SW 1271 (cell line): ENCODE measurements around the gene PSMD1.
"Not testable (repeated sequence)": the region's sequence is repeated elsewhere in the genome, so short reads cannot be mapped to it uniquely, and the experiment has no call there.

Experiments
- DNase-seq, 2 experiments: peaks; one replicate each; lab custom pipeline; 2025; lab: John Stamatoyannopoulos, UW

PSMD1 gene

DNA sequence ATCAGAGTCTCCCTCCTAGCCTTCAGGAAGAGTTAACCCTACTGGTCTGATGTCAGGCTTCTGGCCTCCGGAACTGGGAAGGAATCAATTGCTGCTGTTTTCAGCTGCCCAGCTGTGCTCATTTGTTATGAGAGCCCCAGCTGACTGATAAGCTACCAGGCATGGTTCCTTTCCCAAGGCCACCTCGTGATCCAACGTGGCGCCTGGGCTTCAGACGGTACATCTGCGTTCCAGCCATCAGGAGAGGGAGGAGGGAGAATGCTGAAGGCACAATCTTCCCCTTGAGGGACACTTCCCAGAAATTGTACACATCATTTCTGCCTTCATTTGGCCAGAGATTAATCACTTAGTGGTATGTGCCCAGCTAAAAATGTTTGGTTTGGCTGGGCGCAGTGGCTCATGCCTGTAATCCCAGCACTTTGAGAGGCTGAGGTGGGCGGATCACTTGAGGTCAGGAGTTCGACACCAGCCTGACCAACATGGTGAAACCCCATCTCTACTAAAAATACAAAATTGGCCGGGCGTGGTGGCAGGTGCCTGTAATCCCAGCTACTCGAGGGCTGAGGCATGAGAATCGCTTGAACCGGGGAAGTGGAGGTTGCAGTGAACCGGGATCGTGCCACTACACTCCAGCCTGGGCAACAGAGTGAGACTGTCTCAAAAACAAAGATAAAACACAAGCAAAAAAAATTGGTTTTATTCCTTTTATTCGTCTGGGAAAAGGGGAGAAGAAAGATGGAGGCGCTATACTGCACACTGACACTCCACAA, 131.3 kb downstream of the PSMD1 start:
- no peak for DNase-seq

DNA sequence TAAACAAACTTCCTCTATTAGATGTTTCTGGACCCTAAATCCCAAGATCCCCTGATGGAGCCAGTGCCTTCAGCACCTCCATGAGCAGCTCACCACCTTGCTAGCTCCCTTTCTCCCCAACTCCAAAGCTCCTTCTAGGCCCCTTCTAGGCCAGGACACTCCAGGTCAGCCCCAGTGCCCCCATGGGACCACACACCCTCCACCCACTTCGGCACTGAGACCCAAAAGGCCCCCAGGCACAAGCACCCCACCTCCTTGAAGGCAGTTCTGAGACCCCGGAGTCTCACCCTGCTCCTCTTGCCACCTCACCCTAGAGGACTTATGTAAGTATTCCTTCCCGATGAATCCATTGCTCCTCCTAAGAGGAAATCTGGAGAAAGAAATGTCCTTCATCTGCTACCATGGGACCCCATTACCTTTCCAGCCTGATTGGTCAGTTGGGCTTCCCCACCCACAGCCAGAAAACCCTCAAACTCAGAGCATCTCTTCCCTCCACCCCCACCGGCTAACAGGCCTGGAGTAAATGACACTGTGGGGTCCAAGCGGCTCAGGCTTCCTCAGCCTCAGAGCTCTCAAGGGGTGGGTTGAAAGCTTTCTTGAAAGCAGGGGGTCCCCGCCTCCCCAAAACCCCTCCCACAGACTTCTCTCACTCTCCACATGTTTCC, 132.0 kb downstream of the PSMD1 start:
- no peak for DNase-seq

- no peak for DNase-seq
These were observed 132.5 kb downstream of the PSMD1 start for GRCh38 chr2:231189171-231189530.

DNA sequence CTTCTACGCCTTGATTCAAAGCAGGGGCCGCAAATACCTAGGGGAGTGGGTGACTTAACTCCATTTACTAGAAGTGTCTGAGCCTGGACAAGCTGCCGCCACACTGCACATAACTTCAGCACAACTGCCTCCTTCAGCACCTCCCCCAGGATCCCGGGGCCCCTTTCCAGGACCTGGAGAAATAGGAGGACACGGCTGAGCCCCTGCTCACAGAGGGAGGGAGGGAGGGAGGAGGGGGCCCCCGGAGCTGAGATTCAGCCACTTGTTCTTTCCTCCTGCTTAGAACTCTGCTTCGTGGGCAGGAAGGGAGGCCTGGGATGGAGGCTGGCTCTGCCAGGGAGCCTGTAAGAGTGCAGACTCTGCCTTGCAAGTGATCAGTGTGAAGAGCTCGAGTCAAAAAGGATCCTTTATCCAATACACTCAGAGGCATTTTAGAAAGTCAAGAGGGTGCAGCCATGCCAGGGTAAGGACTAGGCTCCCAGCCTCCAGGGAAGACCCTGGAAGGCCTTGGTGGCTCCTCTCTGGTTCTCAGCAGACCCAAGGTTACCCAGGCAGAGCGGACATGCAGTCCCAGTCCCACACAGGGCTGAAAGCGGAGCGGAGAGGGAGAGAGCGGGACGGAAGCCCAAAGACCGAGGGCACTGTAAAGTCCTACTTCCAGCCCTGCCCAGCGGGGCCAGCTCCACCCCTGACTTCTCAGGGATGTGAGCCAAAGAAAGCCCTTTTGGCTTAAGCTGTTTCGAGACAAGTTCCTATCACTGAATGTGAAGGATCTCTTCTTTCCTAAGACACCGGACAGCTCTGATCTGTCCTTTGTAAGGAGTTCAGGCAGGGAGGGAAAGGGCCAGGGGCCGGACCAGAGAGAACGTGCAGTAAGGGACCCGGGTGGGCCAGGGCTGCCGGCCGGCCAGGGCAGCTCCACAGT, 133.2 kb downstream of the PSMD1 start:
- DNase-seq = no peak

GRCh38 chr2:231190531-231191197, 134.0 kb downstream of the PSMD1 start:
- DNase-seq = no peak

- DNase-seq = no peak
These were observed 135.5 kb downstream of the PSMD1 start for GRCh38 chr2:231191896-231192872.

DNA sequence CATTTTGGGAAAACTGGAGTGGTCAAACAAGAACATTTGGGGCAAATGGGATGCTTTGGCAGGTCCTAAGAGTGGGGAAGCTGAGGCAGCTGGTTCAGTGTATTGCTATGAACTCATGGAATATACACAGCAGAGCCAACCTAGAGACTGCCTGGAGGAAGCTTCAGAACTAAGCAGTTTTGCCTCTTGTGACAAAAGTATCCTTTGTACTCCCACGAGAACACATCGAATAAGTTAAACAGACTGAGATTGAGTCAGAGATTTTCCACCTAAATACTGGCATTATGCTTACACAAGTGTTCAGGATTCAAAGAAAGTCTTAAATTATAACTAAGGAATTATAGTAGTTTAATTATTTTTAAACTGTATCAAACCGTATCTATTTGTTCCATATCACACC, 136.5 kb downstream of the PSMD1 start:
- no peak for DNase-seq

- DNase-seq = no peak
These were observed 139.9 kb downstream of the PSMD1 start for GRCh38 chr2:231196592-231196991.

DNA sequence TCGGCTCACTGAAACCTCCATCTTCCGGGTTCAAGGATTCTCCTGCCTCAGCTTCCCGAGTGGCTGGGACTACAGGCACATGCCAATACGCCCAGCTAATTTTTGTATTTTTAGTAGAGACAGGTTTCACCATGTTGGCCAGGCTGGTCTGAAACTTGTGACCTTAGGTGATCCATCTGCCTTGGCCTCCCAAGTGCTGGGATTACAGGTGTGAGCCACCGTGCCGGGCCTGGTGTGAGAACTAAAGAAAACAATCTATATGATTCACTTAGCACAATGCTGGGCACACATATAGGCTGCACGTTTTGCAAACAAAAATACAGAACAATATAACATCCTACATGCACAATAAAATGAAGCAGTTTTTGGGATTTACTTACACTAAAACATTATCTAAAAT, 140.5 kb downstream of the PSMD1 start:
- DNase-seq = not testable (repeated sequence)

DNA sequence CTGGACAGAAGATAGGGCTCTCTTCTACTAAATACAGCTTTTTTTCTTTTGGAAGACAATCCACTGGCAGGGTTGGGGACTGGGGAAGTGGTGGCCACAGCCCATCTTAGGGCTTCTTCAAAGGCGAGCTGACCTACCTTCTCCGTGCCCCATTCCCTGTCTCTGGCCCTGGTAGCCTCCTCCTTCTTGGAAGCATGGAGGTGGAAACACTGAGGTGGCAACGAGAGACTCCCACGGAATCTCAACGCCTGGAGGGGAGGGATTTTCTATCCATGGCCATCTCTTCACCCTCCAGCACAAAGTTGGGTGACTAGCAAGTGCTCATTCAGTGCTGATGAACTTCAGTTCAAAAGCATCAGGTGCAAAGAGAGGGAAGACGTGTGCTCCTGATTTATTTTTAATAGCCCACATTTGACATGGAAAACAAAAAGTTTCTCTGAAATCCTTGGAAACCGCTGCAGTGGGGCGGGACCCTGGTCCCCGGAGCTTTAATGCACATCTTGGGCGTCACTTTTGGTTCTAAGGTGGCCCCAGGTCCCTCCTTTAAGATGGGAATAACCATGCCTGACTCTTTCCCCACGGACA, 141.1 kb downstream of the PSMD1 start:
- no peak for DNase-seq

- peak; percentile 27 to 69 for DNase-seq
These were observed 141.9 kb downstream of the PSMD1 start, which contains the start of gene ARMC9 for GRCh38 chr2:231198291-231199173. Gene ARMC9 (plus strand): TSS chr2:231198631. CDS start chr2:231206239, 7,608 bp downstream.

DNA sequence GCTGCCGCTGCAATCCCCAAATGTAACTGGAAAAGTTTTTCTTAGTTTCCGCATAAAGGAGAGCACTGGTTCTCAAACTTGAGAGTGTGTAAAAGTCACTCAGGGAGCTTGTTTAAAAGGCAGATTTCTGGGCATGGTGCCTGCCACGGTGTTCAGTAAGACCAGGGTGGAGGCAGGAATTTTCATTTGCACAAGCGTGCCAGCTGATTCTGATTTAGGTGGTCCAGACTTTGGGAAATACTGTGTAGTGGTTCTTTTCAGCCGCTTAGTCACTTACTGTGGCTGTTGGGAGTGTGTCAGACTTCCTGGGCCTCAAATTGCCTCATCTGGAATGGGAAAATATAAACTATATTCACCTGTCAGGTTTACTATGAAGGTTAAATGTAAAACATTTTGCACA, 142.6 kb downstream of the PSMD1 start:
- DNase-seq = no peak

DNA sequence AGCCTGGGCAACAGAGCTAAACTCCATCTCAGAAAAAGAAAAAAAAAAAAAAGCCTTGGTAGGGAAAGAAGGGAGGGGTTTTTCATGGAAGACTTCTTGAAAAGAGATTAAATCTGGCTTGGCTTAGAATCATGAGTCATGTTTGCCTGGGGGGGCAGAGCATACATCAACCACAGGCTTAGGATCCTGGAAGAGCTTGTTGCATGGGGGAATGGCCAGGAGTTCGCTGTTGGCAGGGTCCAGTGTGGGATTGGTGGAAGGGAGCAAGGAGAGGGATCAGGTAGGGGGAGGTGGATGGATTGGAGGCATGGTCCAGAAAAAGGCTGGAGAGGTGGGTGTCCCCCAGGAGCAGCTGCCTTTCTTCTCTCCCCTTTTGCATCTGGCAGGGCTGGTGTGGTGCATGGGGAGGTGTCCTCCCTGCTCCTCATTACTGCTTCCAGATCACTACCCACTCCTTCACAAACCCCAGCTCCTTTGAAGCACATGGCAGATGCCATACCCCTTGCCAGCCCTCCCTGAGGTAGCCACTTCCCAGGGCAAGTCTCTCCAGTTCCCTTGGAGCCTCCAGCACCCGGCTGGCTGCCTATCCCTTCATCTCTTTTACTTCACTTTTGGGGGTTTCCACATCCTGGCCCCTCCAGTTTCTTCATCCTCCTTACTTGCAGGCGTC, 144.3 kb downstream of the PSMD1 start:
- DNase-seq = no peak

DNA sequence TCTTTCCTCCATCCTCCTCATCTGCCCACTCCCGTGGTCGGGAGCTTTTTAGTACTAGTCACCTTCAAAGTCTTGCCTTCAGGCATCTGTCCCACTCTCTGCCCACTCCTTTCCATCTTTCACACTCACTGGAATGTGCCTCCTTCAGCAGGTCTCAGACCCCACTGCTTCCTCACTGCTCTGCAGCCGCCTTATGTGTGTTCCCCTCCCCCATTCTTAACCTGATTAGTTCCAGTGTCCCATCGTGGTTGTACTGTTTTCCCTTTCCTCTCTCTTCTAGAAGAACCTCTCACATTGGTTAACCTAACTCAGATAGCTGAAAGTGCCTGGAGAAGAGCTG, 144.8 kb downstream of the PSMD1 start:
- DNase-seq = no peak

DNA sequence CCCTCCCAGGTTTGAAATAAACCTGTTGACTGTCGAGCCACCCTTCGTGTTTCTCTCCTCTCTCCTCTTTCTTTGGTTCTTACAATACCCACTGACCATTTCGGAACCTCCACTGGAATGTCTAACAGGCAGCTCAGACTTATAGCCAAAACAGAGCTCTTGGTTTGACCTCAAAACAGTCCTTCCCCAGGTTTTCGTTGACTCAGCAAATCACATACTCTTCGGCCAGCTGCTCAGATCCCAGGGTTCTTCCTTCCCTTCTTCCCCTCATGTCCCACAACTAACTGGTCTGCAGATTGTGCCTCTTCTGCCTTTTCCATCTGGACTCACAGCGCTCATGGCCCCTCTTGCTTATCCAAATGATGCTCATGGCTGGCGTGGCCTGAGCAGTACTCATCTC, 146.4 kb downstream of the PSMD1 start:
- DNase-seq = no peak

DNA sequence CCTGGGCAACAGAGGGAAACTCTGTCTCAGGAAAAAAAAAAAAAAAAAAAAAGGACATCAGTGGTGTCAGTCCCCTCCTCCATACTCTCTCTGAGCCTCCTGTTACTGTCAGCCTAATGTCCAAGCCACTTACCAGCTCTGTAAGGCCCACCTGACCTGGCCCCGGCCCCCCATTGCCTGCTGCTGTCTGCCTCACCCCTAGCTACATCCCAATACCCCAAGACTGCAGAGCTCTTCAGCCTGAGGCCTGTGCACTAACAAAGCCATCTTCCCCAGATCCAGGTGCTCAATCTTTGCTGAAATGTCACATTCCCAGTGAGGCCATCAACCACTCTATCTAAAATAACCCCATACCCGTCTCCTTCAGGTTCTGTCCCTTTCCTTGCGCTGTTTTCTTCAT, 147.5 kb downstream of the PSMD1 start:
- DNase-seq = no peak

DNA sequence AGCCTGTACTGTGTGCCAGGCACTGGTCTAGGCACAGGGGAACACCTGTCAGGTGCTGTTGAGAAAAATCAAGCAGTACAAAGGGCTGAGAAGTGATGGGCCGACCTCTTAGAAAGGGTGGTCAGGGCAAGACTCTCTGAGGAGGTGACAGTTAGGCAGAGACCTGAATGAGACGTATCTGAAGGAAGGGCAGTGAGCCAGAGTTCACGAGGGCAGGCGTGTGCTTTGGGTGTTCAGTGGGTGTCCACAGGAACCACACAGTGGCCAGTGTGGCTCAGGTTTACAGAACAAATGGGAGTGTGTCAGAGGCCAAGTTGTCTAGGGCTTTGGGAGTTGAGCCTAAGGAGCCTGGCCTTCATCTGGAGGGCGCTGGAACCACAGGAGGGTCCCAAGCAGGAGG, 147.9 kb downstream of the PSMD1 start:
- DNase-seq = no peak

- DNase-seq = no peak
These were observed 151.1 kb downstream of the PSMD1 start for GRCh38 chr2:231207734-231208133.

DNA sequence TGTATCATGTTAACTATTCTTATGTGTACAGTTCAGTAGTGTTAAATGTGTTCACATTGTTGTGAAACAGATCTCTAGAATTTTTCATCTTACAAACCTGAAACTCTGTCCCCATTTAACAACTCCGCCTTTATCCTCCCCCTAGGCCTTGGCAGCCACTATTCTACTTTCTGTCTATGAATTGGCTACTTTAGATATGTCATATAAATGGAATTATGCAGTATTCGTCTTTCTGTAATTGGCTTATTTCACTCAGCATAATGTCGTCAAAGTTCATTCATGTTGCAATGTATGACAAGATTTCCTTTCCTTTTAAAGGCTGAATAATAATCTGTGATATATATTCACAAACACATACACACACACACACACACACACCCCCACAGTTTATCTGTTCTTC, 154.1 kb downstream of the PSMD1 start:
- no peak for DNase-seq
